Bronchial epithelial cell (primary cell): ENCODE measurements around the gene CCND1. TPM values are rescaled to one million over a fixed set of nuclear protein-coding genes. Genes with fewer than 3 reads are reported as not detected.
A peak's percentile ranks its signal among the peaks of the same experiment; 100 is the strongest.

Source experiments
- DNase-seq: peaks from one replicate; pipeline ENCODE4 v3.0.0-alpha.2; 2010; ENCODE audit warnings: low read depth
- FAIRE-seq: peaks from 2 replicates; lab custom pipeline; 2011; peaks lifted over from hg19 to GRCh38; lab: Jason Lieb, UNC
- H3K27me3 ChIP-seq: 2 replicates; pipeline ENCODE4 v1.5.1; 2011; ENCODE audit warnings: low read length; ENCODE audit not compliant: control insufficient read depth, insufficient read depth
- H3K36me3 ChIP-seq: 2 replicates; pipeline ENCODE4 v1.5.1; 2011; ENCODE audit warnings: low read length; ENCODE audit not compliant: control insufficient read depth, insufficient read depth
- H3K4me3 ChIP-seq: 2 replicates; pipeline ENCODE4 v1.5.1; 2011; ENCODE audit warnings: mild to moderate bottlenecking, low read depth, low read length, control low read depth
- total RNA-seq: library from RNA; depleted of rRNA; stranded (reverse); fragments of >200 nt; gene quantifications from 2 replicates; pipeline ENCODE4 v1.2.1, GENCODE V29; 2014
- TF ChIP-seq, protein P1 (sequence below): IDR thresholded peaks from 2 replicates; pipeline ENCODE4 v1.5.1; 2011; ENCODE audit warnings: mild to moderate bottlenecking, moderate library complexity, low read length, control low read depth, inconsistent platforms; ENCODE audit not compliant: insufficient read depth, severe bottlenecking

The CCND1 gene
- total RNA-seq, 1 donor from 2014 or later = 198 TPM

DNA sequence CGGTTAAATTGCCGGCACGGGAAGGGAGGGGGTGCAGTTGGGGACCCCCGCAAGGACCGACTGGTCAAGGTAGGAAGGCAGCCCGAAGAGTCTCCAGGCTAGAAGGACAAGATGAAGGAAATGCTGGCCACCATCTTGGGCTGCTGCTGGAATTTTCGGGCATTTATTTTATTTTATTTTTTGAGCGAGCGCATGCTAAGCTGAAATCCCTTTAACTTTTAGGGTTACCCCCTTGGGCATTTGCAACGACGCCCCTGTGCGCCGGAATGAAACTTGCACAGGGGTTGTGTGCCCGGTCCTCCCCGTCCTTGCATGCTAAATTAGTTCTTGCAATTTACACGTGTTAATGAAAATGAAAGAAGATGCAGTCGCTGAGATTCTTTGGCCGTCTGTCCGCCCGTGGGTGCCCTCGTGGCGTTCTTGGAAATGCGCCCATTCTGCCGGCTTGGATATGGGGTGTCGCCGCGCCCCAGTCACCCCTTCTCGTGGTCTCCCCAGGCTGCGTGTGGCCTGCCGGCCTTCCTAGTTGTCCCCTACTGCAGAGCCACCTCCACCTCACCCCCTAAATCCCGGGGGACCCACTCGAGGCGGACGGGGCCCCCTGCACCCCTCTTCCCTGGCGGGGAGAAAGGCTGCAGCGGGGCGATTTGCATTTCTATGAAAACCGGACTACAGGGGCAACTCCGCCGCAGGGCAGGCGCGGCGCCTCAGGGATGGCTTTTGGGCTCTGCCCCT lies 529 bp upstream of the CCND1 start:
- FAIRE-seq (no peak), DNase-seq (no peak)
- H3K36me3 ChIP-seq = peaks cover 9% of the 10 kb centered on the region
- no peaks in the 10 kb centered on the region for H3K27me3 ChIP-seq
- TF ChIP-seq, protein P1, sequence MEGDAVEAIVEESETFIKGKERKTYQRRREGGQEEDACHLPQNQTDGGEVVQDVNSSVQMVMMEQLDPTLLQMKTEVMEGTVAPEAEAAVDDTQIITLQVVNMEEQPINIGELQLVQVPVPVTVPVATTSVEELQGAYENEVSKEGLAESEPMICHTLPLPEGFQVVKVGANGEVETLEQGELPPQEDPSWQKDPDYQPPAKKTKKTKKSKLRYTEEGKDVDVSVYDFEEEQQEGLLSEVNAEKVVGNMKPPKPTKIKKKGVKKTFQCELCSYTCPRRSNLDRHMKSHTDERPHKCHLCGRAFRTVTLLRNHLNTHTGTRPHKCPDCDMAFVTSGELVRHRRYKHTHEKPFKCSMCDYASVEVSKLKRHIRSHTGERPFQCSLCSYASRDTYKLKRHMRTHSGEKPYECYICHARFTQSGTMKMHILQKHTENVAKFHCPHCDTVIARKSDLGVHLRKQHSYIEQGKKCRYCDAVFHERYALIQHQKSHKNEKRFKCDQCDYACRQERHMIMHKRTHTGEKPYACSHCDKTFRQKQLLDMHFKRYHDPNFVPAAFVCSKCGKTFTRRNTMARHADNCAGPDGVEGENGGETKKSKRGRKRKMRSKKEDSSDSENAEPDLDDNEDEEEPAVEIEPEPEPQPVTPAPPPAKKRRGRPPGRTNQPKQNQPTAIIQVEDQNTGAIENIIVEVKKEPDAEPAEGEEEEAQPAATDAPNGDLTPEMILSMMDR = no peak
- peak overlapping the region; percentile 92 for H3K4me3 ChIP-seq

DNA sequence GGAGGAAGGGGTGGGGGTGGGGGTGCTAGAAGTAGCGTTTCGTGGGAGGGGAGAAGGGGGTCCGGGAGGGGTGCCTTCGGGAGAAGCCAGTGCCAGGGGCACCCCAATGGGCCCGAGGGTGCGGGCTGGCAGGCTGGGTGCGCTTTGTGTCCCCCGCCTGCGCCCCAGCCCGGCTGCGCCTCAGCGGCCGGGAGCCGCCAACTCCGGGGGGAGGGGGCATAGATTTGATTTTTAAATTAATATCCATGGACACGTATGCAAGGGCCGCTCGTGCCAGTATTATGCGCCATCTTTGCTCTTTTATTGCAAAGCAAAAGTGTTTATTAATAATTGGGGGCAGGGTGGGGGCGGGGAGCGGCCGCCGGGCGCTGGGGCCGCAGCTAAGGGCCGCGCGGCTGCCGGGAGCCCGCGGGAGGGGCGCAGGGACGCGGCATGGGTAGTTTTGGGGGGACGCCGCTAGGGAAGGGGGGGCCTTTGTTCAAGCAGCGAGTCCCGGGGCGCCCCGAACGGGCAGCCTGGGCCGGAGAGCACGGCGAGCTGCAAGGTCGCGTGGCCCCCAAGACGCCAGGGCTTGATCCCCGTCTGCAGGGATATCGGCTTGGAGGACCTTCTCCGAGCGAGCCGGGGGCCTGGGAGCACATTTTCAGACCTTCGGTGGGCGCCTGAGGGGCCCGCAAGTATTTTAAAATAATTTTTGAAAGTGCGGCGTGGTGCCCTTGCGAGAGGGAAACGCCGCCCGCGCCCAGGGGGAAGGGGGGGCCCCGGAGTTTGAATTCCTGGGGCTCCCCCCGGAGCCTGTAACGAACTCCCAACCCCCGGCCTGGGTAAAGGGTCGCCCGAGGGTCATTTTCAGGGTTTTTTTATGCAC lies 959 bp downstream of the CCND1 start:
- H3K27me3 ChIP-seq = no peaks in the 10 kb centered on the region
- TF ChIP-seq, protein P1 = no peak
- H3K4me3 ChIP-seq = peak overlapping the region; percentile 92
- H3K36me3 ChIP-seq = peaks cover 14% of the 10 kb centered on the region
- no peak for FAIRE-seq
- DNase-seq = no peak

DNA sequence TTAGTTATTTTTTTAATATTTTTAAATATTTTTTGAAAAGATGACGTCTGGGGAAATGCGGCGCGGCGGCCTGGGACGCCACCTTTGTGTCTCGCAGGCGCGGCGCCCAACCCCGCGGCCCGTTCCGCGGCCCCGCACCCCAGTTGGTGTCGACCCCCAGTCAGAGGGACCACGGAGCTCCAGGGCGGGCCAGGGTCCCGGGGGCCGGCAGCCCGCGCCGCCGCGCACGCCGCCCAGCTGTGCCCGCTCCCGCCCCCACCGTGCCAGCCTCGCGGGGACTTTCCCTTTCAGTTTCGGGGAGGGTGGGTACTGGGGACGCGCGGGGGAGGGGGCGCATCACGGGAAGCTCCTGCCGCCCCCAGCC lies 1.6 kb downstream of the CCND1 start:
- Histone ChIP-seq H3K27me3 (no peaks in the 10 kb centered on the region), H3K36me3 (peaks cover 17% of the 10 kb centered on the region), H3K4me3 (peak overlapping the region; percentile 92)
- DNase-seq (no peak), FAIRE-seq (no peak)
- TF ChIP-seq, protein P1 = no peak

DNA sequence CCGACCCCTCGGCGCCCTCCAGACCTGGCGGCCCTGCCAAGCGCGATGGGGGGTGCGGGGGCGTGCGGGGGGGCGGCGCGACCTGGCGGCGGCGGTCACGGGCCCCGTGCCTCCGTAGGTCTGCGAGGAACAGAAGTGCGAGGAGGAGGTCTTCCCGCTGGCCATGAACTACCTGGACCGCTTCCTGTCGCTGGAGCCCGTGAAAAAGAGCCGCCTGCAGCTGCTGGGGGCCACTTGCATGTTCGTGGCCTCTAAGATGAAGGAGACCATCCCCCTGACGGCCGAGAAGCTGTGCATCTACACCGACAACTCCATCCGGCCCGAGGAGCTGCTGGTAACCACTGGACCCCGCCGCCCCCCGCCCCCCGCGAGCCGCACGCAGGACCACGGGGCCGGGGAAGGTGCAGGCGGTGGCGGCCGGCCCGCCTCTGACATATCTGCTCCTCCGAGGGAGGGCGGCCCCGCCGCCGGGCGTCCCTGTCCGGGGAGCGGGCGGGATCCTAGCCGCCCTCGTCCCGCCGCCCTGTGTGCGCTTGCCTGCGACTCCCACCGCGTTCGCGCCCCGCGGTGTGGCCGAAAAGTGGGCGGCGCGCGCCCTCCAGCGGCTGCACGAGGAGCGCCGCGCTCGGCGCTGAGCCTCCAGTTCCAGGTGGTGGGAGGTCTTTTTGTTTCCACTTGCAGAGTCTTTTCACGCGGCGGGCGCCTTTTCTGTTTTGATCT lies 2.1 kb downstream of the CCND1 start:
- FAIRE-seq (no peak), DNase-seq (peak; percentile 42)
- Histone ChIP-seq H3K36me3 (peaks cover 18% of the 10 kb centered on the region), H3K4me3 (peak overlapping the region; percentile 92), H3K27me3 (no peaks in the 10 kb centered on the region)
- TF ChIP-seq, protein P1 = peak; percentile 93

DNA sequence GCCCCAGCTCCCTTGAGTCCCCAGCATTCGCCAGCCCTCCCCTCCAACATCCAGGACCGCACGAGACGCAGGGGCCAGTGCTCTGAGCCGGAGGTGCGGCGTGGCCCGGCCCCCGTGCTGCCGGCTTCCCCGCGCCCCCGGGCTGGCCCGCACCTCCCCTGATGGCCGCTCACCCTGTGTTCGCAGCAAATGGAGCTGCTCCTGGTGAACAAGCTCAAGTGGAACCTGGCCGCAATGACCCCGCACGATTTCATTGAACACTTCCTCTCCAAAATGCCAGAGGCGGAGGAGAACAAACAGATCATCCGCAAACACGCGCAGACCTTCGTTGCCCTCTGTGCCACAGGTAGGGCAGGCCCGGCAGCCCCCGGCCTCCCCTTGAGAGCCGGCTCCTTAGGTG lies 2.7 kb downstream of the CCND1 start:
- Histone ChIP-seq H3K36me3 (peaks cover 22% of the 10 kb centered on the region), H3K4me3 (peak overlapping the region; percentile 92), H3K27me3 (no peaks in the 10 kb centered on the region)
- FAIRE-seq (no peak), DNase-seq (no peak)
- TF ChIP-seq, protein P1 = no peak
